HepG2 (cell line): ENCODE results near the gene SERTAD1. TPM values are rescaled to one million over a fixed set of nuclear protein-coding genes. Genes with fewer than 3 reads are reported as not detected.

Experiments used
- FOXP4 ChIP-seq: sonication (generic); formaldehyde crosslinking; IDR thresholded peaks from 2 replicates; pipeline ENCODE4 v1.4.0; 2020; ENCODE audit warnings: missing genetic modification reagents
- PPARG ChIP-seq: conservative IDR thresholded peaks from 2 replicates; pipeline ENCODE4 v1.6.1; 2016; ENCODE audit warnings: missing biosample characterization, missing genetic modification reagents
- RBM39 ChIP-seq: fragments of 200-400 bp; formaldehyde crosslinking; IDR thresholded peaks from one replicate; pipeline ENCODE4 v1.6.1; 2018; ENCODE audit warnings: antibody characterized with exemption, mild to moderate bottlenecking, low read depth, low read length; ENCODE audit not compliant: poor library complexity, severe bottlenecking
- RXRA ChIP-seq: sonication (generic); formaldehyde crosslinking; IDR thresholded peaks from 2 replicates; pipeline ENCODE4 v1.5.1; 2020; ENCODE audit warnings: missing genetic modification reagents
- SAP130 ChIP-seq: IDR thresholded peaks from 2 replicates; pipeline ENCODE4 v1.6.1; 2016; ENCODE audit warnings: low read depth
- TBX2 ChIP-seq: sonication (generic); formaldehyde crosslinking; IDR thresholded peaks from 2 replicates; pipeline ENCODE4 v1.5.0; 2020; ENCODE audit warnings: missing genetic modification reagents, mild to moderate bottlenecking, borderline replicate concordance
- ZFP91 ChIP-seq: sonication (generic); formaldehyde crosslinking; IDR thresholded peaks from 2 replicates; pipeline ENCODE4 v1.9.0; 2022; ENCODE audit warnings: missing genetic modification reagents, mild to moderate bottlenecking, borderline replicate concordance
- ZNF18 ChIP-seq: sonication (generic); formaldehyde crosslinking; IDR thresholded peaks from 2 replicates; pipeline ENCODE4 v1.8.0; 2022; ENCODE audit warnings: mild to moderate bottlenecking, missing genetic modification reagents; ENCODE audit not compliant: insufficient replicate concordance
- ZNF552 ChIP-seq: sonication (generic); formaldehyde crosslinking; IDR thresholded peaks from 2 replicates; pipeline ENCODE4 v1.9.0; 2022; ENCODE audit warnings: missing genetic modification reagents, mild to moderate bottlenecking, borderline replicate concordance
- ZNF720 ChIP-seq: sonication (generic); formaldehyde crosslinking; IDR thresholded peaks from 2 replicates; pipeline ENCODE4 v1.4.0; 2020; ENCODE audit warnings: missing genetic modification reagents
- ZNF746 ChIP-seq: sonication (generic); formaldehyde crosslinking; IDR thresholded peaks from 2 replicates; pipeline ENCODE4 v1.8.0; 2022; ENCODE audit warnings: mild to moderate bottlenecking, missing genetic modification reagents
- polyA plus RNA-seq, 8 experiments: library from polyadenylated mRNA; depleted of rRNA in 3 of 8; stranded (reverse) in 7 of 8; unstranded in 1 of 8; fragments of >200 nt; fragmentation: Illumina TruSeq in 4 of 8; extraction: Trizol in 4 of 8; gene quantifications; 2 replicates each; pipeline versions ENCODE4 v1.2.1 to v1.2.3, GENCODE V29; 2011 to 2016; ENCODE audit warnings: low read depth in 4 of 8, missing spikeins in 1 of 8, mixed read lengths in 1 of 8; ENCODE audit not compliant: insufficient read depth in 1 of 8
- total RNA-seq, 5 experiments: library from RNA; depleted of rRNA; stranded (reverse); fragments of >200 nt; fragmentation: Illumina TruSeq; extraction: Trizol; gene quantifications; 2 replicates each; pipeline ENCODE4 v1.2.3, GENCODE V29; 2016; ENCODE audit warnings: low read depth in 1 of 5
- TF ChIP-seq, protein P1 (sequence below), 2 experiments: sonication (generic) in 1 of 2; formaldehyde crosslinking in 1 of 2; IDR thresholded peaks; 2 replicates each; pipeline versions ENCODE4 v1.4.0 to v1.6.1; 2018 to 2020; ENCODE audit warnings: missing genetic modification reagents in 2 of 2, borderline replicate concordance in 1 of 2, low read depth in 1 of 2, mild to moderate bottlenecking in 1 of 2, missing biosample characterization in 1 of 2
- TF ChIP-seq, protein P2 (sequence below): sonication (generic); formaldehyde crosslinking; IDR thresholded peaks from 2 replicates; pipeline ENCODE4 v1.5.0; 2020; ENCODE audit warnings: mild to moderate bottlenecking, missing genetic modification reagents, borderline replicate concordance
- TF ChIP-seq, protein P3 (sequence below): sonication (generic); formaldehyde crosslinking; IDR thresholded peaks from 2 replicates; pipeline ENCODE4 v1.8.1; 2023; ENCODE audit warnings: missing genetic modification reagents, inconsistent platforms, borderline replicate concordance

SERTAD1 gene
- total and polyA plus RNA-seq, 2 of the 13 experiments (the other 11 are each of a cell fraction or from before 2014, with no cell fraction given): 4.3 to 4.5 TPM

DNA sequence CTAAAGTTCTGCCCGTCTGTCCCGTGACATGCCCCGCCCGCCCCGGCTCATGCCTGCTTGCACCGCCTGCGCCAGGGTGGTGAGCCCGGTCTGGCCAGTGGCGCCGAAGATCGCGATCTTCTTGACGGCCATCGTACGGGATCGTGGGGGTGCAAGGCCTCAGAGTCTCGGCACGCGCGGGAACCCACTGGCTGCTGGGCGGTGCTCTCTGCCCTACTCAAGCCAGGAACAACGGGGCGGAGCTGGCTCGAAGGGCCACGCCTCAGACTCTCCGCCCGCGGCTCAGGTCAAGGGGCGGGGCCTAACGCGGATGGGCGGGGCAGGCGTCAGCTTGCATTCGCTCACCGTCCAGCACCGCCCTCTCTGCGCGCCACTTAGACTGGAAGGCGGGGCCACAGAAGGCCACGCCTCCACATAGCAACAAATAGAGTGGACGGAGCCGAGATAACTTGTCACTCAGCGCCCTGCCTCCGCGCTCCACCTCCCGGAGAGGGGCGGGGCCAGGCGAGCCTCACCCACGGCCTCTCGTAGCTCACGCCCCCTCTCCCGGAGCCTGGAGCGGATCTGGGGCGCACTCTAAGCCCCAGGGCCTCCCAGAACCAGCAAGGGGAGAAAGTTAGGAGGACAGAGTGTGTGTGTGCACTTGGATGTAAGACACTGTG is 39.9 kb upstream of the SERTAD1 start, which contains the start of gene BLVRB (continued):
- TF ChIP-seq, protein P1, sequence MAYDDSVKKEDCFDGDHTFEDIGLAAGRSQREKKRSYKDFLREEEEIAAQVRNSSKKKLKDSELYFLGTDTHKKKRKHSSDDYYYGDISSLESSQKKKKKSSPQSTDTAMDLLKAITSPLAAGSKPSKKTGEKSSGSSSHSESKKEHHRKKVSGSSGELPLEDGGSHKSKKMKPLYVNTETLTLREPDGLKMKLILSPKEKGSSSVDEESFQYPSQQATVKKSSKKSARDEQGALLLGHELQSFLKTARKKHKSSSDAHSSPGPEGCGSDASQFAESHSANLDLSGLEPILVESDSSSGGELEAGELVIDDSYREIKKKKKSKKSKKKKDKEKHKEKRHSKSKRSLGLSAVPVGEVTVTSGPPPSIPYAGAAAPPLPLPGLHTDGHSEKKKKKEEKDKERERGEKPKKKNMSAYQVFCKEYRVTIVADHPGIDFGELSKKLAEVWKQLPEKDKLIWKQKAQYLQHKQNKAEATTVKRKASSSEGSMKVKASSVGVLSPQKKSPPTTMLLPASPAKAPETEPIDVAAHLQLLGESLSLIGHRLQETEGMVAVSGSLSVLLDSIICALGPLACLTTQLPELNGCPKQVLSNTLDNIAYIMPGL (CRISPR knock-in tag; IDR thresholded peaks at IDR 0.05; ENCODE audit: borderline replicate concordance in 1 of 2, low read depth in 1 of 2): peak in 1 of 2 experiments; percentile 78; a peak in 2 of 4 replicates
- no peak for TF ChIP-seq ZNF746 (CRISPR knock-in tag)
- TF ChIP-seq FOXP4 (CRISPR knock-in tag): 0 out of 2 replicates have a peak, but pooled peaks have one; percentile 3
- peak; percentile 76 for TF ChIP-seq RXRA (CRISPR knock-in tag)
- TF ChIP-seq TBX2 (CRISPR knock-in tag): peak; percentile 68
- TF ChIP-seq RBM39: no peak
- TF ChIP-seq PPARG: peak; percentile 65
- TF ChIP-seq ZFP91: peak; percentile 58; the same call in 1 of the 2 replicates
- TF ChIP-seq ZNF720: no peak
- TF ChIP-seq, protein P2, sequence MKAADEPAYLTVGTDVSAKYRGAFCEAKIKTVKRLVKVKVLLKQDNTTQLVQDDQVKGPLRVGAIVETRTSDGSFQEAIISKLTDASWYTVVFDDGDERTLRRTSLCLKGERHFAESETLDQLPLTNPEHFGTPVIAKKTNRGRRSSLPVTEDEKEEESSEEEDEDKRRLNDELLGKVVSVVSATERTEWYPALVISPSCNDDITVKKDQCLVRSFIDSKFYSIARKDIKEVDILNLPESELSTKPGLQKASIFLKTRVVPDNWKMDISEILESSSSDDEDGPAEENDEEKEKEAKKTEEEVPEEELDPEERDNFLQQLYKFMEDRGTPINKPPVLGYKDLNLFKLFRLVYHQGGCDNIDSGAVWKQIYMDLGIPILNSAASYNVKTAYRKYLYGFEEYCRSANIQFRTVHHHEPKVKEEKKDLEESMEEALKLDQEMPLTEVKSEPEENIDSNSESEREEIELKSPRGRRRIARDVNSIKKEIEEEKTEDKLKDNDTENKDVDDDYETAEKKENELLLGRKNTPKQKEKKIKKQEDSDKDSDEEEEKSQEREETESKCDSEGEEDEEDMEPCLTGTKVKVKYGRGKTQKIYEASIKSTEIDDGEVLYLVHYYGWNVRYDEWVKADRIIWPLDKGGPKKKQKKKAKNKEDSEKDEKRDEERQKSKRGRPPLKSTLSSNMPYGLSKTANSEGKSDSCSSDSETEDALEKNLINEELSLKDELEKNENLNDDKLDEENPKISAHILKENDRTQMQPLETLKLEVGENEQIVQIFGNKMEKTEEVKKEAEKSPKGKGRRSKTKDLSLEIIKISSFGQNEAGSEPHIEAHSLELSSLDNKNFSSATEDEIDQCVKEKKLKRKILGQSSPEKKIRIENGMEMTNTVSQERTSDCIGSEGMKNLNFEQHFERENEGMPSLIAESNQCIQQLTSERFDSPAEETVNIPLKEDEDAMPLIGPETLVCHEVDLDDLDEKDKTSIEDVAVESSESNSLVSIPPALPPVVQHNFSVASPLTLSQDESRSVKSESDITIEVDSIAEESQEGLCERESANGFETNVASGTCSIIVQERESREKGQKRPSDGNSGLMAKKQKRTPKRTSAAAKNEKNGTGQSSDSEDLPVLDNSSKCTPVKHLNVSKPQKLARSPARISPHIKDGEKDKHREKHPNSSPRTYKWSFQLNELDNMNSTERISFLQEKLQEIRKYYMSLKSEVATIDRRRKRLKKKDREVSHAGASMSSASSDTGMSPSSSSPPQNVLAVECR: peak; percentile 50; the same call in 1 of the 2 replicates
- TF ChIP-seq, protein P3, sequence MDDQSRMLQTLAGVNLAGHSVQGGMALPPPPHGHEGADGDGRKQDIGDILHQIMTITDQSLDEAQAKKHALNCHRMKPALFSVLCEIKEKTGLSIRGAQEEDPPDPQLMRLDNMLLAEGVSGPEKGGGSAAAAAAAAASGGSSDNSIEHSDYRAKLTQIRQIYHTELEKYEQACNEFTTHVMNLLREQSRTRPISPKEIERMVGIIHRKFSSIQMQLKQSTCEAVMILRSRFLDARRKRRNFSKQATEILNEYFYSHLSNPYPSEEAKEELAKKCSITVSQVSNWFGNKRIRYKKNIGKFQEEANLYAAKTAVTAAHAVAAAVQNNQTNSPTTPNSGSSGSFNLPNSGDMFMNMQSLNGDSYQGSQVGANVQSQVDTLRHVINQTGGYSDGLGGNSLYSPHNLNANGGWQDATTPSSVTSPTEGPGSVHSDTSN: no peak
- no peak for TF ChIP-seq ZNF552 (CRISPR knock-in tag)
- TF ChIP-seq SAP130 (CRISPR knock-in tag): peak; percentile 76
- TF ChIP-seq ZNF18 (CRISPR knock-in tag): peak; percentile 29
